Left renal cortex interstitium (tissue), 4 donors: ENCODE measurements around the gene SMAD7. TPM values are rescaled to one million over a fixed set of nuclear protein-coding genes. Genes with fewer than 3 reads are reported as not detected.

Experiments
- DNase-seq, 4 donors: peaks; one replicate each; pipeline ENCODE4 v3.0.0-alpha.2; 2013; ENCODE audit warnings: low read depth in 4 of 4, low spot score in 2 of 4, missing footprints in 1 of 4
- polyA plus RNA-seq, 4 donors: library from polyadenylated mRNA; unstranded; fragments of 120-200 nt; gene quantifications; one replicate each; pipeline ENCODE4 v1.2.1, GENCODE V29; 2013; ENCODE audit not compliant: insufficient read length in 4 of 4

The SMAD7 gene
- 10 to 100 TPM; 65.0 to 79.4 (median 70.0) TPM for polyA plus RNA-seq

GRCh38 chr18:48950536-48951447 lies at the start of gene SMAD7:
Gene SMAD7, minus strand, starts transcription at chr18:48950965. Its CDS starts 541 bp downstream, at chr18:48950424.
- no peak for DNase-seq

- DNase-seq = no peak
These were observed 48.8 kb upstream of the SMAD7 start for GRCh38 chr18:48999569-48999968.

- DNase-seq = no peak
These were observed 47.4 kb upstream of the SMAD7 start for GRCh38 chr18:48997985-48998831.

GRCh38 chr18:48997681-48997984 lies 46.9 kb upstream of the SMAD7 start:
- no peak for DNase-seq

GRCh38 chr18:48996901-48997463 lies 46.2 kb upstream of the SMAD7 start:
- DNase-seq = no peak

- no peak for DNase-seq
These were observed 45.3 kb upstream of the SMAD7 start for GRCh38 chr18:48996041-48996440.

GRCh38 chr18:48994926-48995835 lies 44.4 kb upstream of the SMAD7 start:
- DNase-seq = no peak

- DNase-seq = no peak
These were observed 43.4 kb upstream of the SMAD7 start for GRCh38 chr18:48994044-48994651.

- no peak for DNase-seq
These were observed 42.8 kb upstream of the SMAD7 start for GRCh38 chr18:48993586-48993985.

GRCh38 chr18:48992791-48993555 lies 42.2 kb upstream of the SMAD7 start:
- no peak for DNase-seq

GRCh38 chr18:48992133-48992532 lies 41.4 kb upstream of the SMAD7 start:
- no peak for DNase-seq

- no peak for DNase-seq
These were observed 40.9 kb upstream of the SMAD7 start for GRCh38 chr18:48991676-48992075.

GRCh38 chr18:48991319-48991660 lies 40.5 kb upstream of the SMAD7 start:
- no peak for DNase-seq

- no peak for DNase-seq
These were observed 39.9 kb upstream of the SMAD7 start for GRCh38 chr18:48990481-48991318.

GRCh38 chr18:48989304-48990303 lies 38.8 kb upstream of the SMAD7 start:
- no peak for DNase-seq

GRCh38 chr18:48988508-48989303 lies 37.9 kb upstream of the SMAD7 start:
- no peak for DNase-seq
